22Rv1 (cell line): ENCODE results near the gene ICE2.

ENCODE experiments used
- ZFX ChIP-seq: fragments of 450-650 bp; IDR thresholded peaks from 2 replicates; pipeline ENCODE4 v1.6.1; 2017; ENCODE audit warnings: antibody characterized with exemption, borderline replicate concordance
- TF ChIP-seq, protein P1 (sequence below): fragments of 450-650 bp; IDR thresholded peaks from 2 replicates; pipeline ENCODE4 v1.5.1; 2017; ENCODE audit warnings: mild to moderate bottlenecking

DNA sequence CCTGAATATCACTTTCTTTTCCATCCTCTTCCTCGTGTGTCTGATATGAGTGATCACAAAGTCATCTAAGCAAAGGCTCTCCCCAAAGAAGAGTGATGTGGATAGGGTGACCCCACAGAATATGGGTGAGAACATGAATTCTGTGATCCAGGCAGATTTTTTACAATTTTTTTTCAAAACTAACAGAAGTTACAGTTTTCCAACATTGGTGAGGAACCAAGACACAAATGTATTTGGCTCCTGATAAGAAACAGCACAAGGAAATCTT, 108.1 kb downstream of the ICE2 start:
- TF ChIP-seq, protein P1, sequence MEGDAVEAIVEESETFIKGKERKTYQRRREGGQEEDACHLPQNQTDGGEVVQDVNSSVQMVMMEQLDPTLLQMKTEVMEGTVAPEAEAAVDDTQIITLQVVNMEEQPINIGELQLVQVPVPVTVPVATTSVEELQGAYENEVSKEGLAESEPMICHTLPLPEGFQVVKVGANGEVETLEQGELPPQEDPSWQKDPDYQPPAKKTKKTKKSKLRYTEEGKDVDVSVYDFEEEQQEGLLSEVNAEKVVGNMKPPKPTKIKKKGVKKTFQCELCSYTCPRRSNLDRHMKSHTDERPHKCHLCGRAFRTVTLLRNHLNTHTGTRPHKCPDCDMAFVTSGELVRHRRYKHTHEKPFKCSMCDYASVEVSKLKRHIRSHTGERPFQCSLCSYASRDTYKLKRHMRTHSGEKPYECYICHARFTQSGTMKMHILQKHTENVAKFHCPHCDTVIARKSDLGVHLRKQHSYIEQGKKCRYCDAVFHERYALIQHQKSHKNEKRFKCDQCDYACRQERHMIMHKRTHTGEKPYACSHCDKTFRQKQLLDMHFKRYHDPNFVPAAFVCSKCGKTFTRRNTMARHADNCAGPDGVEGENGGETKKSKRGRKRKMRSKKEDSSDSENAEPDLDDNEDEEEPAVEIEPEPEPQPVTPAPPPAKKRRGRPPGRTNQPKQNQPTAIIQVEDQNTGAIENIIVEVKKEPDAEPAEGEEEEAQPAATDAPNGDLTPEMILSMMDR: no peak
- no peak for TF ChIP-seq ZFX
